ENCODE data around the gene SEL1L3.
A peak's percentile ranks its signal among the peaks of the same experiment; 100 is the strongest.

The SEL1L3 gene

GRCh38 chr4:25830548-25830947 lies 32.2 kb downstream of the SEL1L3 start:
- no peak for TF ChIP-seq FOXP2 (optimal IDR thresholded peaks at IDR 0.05; ENCODE audit: borderline replicate concordance, extremely low read depth, extremely low read length, insufficient read depth)
- no peak for TF ChIP-seq TAF1 (IDR thresholded peaks at IDR 0.05; ENCODE audit: borderline replicate concordance, insufficient read depth, low read length)
- no peak for TF ChIP-seq REST (IDR thresholded peaks at IDR 0.05; ENCODE audit: insufficient read depth in 1 of 2, low read depth in 2 of 2, low read length in 2 of 2)
- TF ChIP-seq SIN3A (IDR thresholded peaks at IDR 0.05; ENCODE audit: borderline replicate concordance, insufficient read depth, low read length), result no peak
- no peak for TF ChIP-seq POLR2AphosphoS5 (IDR thresholded peaks at IDR 0.05; ENCODE audit: low read depth, low read length)

- TF ChIP-seq FOXP2 (optimal IDR thresholded peaks at IDR 0.05; ENCODE audit: borderline replicate concordance, extremely low read depth, extremely low read length, insufficient read depth) (no peak), TAF1 (IDR thresholded peaks at IDR 0.05; ENCODE audit: borderline replicate concordance, insufficient read depth, low read length) (no peak), POLR2AphosphoS5 (IDR thresholded peaks at IDR 0.05; ENCODE audit: low read depth, low read length) (no peak), SIN3A (IDR thresholded peaks at IDR 0.05; ENCODE audit: borderline replicate concordance, insufficient read depth, low read length) (no peak), REST (IDR thresholded peaks at IDR 0.05; ENCODE audit: insufficient read depth in 1 of 2, low read depth in 2 of 2, low read length in 2 of 2) (no peak)
Observed at GRCh38 chr4:25827897-25828296, 34.9 kb downstream of the SEL1L3 start.

- no peak for TF ChIP-seq POLR2AphosphoS5 (IDR thresholded peaks at IDR 0.05; ENCODE audit: low read depth, low read length)
- no peak for TF ChIP-seq FOXP2 (optimal IDR thresholded peaks at IDR 0.05; ENCODE audit: borderline replicate concordance, extremely low read depth, extremely low read length, insufficient read depth)
Observed at GRCh38 chr4:25827373-25827772, 35.4 kb downstream of the SEL1L3 start.

- TF ChIP-seq TAF1 (IDR thresholded peaks at IDR 0.05; ENCODE audit: borderline replicate concordance, insufficient read depth, low read length) (no peak), REST (IDR thresholded peaks at IDR 0.05; ENCODE audit: insufficient read depth in 1 of 2, low read depth in 2 of 2, low read length in 2 of 2) (peak in 1 of 2 experiments; percentile 71; a peak in 2 of 4 replicates)
Observed at GRCh38 chr4:25826074-25826752, 36.6 kb downstream of the SEL1L3 start.

- TF ChIP-seq SIN3A (IDR thresholded peaks at IDR 0.05; ENCODE audit: borderline replicate concordance, insufficient read depth, low read length), result no peak
- TF ChIP-seq TAF1 (IDR thresholded peaks at IDR 0.05; ENCODE audit: borderline replicate concordance, insufficient read depth, low read length), result no peak
- TF ChIP-seq POLR2AphosphoS5 (IDR thresholded peaks at IDR 0.05; ENCODE audit: low read depth, low read length), result no peak
- TF ChIP-seq REST (IDR thresholded peaks at IDR 0.05; ENCODE audit: insufficient read depth in 1 of 2, low read depth in 2 of 2, low read length in 2 of 2), result no peak
- no peak for TF ChIP-seq FOXP2 (optimal IDR thresholded peaks at IDR 0.05; ENCODE audit: borderline replicate concordance, extremely low read depth, extremely low read length, insufficient read depth)
Observed at GRCh38 chr4:25823632-25824031, 39.2 kb downstream of the SEL1L3 start.

Measured in PFSK-1 (cell line).